Measurements from ENCODE around the gene SCGB1C2.

GRCh38 chr17:164303-165235 lies 27.2 kb downstream of the SCGB1C2 start:
- TF ChIP-seq, protein P1, sequence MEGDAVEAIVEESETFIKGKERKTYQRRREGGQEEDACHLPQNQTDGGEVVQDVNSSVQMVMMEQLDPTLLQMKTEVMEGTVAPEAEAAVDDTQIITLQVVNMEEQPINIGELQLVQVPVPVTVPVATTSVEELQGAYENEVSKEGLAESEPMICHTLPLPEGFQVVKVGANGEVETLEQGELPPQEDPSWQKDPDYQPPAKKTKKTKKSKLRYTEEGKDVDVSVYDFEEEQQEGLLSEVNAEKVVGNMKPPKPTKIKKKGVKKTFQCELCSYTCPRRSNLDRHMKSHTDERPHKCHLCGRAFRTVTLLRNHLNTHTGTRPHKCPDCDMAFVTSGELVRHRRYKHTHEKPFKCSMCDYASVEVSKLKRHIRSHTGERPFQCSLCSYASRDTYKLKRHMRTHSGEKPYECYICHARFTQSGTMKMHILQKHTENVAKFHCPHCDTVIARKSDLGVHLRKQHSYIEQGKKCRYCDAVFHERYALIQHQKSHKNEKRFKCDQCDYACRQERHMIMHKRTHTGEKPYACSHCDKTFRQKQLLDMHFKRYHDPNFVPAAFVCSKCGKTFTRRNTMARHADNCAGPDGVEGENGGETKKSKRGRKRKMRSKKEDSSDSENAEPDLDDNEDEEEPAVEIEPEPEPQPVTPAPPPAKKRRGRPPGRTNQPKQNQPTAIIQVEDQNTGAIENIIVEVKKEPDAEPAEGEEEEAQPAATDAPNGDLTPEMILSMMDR (IDR thresholded peaks at IDR 0.05) = peak; percentile 60 to 84 (median 74)
- TF ChIP-seq POLR2A (IDR thresholded peaks at IDR 0.05) = no peak

All from ovary (tissue), 3 donors.